ENCODE results near the gene HSPH1.
"Not testable (repeated sequence)": the region's sequence is repeated elsewhere in the genome, so short reads cannot be mapped to it uniquely, and the experiment has no call there.

Gene HSPH1

DNA sequence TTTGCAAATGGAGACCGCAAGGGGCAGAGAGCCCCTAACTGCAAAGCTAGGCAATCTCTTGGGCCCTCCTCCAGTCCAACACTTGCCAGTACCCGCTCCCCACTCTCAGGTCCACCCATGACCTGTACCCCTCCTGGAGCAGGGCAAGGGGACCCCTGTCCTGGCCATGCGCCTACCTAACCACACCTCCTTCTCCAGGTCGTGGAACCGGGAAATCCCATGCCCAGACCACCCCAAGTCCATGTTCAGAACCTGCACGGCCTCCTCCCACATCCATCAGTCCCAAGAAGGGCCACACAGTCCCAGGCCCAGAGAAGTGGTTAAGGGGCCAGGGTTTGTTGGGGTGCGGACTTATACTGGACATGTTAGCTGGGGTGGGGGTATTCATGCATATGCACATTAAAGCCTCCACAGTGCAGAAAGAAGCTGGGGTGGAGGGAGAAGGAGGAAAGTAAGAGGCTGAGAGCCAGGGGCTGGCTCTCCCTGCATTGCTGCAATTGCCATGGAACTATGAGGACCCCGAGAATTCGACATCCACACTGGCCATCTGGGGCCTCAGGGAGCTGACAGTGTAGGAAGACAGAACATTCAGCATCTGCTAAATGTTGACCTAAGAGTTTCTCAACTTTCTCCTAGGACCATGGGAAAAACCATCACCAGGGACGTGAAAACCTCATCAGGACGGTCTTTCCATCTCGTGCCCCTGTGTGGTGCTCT is 39.0 kb downstream of the HSPH1 start:
- no peak for DNase-seq

DNA sequence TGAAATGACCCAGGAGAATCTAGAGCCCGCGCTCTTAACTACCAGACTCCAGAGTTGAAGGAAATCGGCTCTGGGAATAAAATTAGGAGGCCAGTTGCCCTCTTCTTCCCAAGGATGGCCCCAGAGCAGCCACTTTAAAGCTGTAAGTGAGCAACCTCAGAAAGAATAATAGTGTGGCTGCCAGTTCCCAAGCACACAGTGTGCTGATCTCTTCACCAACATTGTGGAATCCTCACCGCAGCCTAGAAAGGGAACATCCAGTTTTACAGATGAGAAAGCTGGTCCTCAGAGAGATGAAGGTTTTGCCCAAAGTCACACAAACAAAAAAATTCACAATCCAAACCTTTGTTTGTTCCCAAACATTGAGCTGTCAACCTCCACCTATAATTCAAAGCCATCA is 39.6 kb downstream of the HSPH1 start:
- DNase-seq: no peak

DNA sequence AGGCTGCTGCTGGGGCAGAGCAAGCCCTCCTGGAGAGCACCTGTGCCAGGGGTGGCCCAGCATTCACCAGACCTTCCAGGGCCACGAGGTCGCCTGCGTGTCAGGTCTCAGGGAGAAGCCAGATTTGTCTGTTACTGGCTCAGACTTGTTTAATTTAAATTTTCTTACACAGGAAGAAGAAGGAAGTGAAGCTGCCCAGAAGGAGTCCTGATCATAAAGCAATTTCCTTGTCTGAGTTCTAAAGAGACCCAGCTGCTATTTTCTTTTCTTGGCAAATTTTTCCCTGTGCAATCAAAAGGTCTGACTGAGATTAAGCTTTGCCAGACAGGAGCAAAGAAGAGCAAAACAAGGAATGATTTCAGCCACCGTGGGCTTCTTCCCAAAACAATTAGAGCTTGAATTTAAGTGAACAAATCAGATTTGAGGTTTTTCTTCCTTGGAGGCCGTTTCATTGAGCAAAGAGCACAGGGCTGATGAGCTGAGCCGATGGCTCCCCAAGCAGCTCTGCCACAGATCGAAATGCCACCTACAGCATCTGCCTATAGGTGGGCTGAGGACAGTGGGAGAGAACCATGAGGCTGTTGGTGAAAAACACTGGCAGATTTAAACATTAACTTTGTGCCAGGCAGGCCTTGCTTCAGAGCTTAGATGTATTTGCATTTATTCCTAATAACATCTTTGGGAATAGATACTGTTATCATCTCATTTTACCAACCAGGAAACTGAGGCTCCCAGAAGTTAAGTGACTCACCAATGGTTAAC is 40.1 kb downstream of the HSPH1 start:
- DNase-seq: no peak

DNA sequence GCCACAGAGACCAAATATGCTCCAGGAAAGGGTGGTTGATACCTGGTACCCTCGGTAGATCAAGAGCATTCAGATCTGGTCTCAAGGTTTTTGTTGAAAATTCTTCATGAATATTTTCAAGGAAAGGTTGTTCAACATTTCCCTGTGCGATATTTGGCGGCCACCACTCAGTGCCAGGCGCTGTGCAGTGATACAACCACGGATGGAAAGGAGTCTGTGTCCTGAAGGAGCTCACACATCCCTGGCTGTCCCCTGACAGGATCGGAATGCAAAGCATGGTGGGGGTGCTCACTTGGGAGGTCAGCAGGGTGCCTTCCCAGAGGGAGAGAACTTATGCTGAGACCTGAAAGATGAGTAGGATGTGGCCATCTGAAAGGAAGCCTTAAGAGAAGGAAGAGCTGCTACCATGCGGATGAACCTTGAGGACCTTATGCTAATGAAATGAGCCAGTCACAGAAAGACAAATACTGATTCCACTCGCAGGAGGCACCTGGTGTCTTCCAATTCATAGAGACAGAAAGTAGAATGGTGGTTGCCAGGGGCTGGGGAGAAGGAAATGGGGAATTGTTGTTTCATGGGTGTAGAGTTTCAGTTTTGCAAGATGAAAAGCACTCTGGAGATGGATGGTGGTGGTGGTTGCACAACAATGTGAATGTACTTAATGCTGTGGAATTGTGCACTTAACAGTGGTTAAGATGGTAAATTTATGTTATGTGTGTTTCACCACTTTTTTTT is 41.6 kb downstream of the HSPH1 start:
- no peak for DNase-seq

DNA sequence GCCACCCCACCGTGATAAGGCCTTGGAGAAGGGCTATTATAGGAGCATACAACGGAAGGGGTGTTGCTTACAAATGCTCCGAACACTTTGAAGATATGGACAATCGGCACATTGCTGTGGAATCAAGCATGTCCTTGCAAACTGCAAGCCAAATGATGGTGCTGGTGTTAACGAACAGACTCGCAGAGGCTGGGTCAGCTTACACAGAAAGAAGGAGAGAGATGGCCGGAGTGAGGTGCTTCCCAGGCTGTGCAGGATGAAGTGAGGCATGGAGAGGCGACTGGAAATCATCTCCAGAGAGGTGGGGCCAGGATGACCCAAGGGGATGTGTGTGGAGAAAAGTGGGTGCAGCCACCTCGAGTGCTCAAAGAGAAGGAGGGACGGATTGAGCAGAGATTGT is 42.2 kb downstream of the HSPH1 start:
- no peak for DNase-seq

DNA sequence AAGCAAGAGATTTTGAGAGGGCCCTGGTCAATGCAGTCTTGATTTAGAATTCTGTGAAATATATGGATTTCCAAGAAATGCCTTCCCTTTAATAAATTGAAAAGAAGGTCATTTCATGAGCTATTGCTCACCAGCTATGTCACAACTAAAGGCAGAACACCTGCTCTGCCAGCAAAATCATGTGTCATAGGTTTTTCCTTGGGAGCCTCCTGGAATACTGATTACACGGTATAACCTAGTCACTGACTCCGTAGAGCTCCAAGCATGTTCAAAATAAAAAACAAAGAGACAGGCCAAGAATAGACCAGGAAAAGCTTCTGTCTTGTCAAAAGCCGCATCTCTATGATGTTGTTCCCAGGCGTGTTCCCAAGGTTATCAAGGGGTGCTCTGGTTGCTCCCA is 45.5 kb downstream of the HSPH1 start:
- no peak for DNase-seq

DNA sequence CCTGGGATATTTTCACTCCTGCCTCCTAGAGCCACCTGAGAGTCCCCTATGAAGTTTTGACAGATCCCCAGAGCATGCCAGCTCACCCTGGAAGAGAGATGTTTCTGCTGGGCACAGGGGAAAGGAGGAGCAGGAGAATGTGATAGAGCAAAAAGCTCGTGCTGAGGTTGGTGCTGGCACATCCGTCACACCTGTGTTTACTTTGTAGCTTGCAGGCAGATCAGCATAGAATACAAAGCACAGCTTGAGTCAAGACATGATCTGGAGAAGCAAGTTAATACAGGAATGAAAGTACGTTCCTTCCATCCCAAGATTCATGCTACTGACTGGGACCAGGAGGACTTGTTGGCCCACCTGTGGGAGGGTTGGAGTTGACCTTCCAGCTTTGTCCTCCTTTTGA is 46.1 kb downstream of the HSPH1 start:
- DNase-seq: no peak

DNA sequence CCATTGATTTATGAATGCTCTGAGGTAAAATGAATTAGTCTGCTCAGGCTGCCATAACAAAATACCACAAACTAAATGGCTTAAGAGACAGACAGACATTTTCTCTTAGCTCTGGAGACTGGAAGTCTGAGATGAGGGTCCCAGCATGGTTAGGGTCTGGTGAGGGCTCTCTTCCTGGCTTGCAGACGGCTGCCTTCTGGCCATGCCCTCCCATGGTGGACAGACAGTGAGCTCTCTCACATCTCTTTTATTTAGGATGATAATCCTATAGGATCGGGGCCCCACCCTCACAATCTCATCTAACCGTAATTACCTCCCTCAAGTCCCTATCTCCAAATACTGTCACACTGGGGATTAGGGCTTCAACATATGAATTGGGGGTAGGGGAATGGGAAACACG is 47.1 kb downstream of the HSPH1 start:
- no peak for DNase-seq

DNA sequence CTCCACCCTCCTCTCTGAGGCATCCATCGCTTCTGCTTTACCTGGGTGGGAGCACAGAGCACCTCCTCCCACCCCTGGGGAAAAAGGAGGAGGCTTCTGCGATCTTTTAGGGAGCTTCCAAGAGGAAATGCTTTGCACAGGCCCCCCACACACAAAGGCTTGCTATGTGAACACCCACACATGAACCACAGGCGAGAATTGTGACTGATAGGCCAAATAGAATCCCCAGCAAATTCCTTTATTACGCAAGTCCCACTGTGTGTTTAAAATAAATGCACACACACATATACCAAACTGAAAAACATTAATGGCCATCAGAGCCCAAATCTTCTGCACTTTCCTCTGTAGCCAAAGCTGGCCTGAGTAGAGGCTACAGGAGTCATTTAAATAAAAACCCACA is 50.6 kb downstream of the HSPH1 start:
- DNase-seq: no peak

DNA sequence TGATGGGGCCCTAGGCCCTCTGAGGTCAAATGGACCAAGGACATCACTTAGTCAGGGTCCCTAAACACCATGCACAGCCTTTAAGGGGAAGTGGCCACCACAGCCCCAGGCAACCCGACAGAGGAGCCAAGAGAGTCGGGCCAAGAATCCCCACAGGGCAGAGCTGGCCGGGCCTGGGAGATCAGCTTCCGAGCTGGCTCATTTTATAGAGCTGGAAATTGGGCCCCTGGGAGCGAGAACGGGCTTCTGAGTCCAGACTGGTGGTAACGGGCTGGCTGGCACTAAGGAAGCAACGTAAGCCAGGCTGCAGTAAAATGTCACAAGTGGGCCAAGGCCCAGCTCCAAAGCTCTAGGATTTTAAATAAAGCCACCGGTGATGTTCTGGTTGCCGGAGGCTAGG is 51.1 kb downstream of the HSPH1 start:
- DNase-seq: no peak

DNA sequence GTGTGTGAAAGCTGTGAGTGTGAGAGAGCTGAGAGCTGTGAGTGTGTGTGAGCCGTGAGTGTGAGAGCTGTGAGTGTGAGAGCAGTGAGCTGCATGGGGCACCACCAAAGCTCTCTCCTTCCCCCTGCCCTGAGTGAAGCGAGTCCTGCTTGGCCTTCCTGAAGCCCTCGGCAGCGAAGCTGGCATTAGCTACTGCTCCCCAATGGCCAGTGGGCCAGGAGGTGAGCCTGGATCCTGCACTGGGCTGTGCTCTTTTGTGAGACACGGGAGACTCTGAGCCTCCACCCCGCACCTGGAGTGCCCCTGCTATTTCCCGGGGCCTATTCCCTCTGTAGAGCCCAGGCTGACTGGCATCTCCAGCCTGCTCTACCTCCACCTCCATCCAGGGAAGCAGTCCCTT is 51.5 kb downstream of the HSPH1 start:
- DNase-seq: no peak

DNA sequence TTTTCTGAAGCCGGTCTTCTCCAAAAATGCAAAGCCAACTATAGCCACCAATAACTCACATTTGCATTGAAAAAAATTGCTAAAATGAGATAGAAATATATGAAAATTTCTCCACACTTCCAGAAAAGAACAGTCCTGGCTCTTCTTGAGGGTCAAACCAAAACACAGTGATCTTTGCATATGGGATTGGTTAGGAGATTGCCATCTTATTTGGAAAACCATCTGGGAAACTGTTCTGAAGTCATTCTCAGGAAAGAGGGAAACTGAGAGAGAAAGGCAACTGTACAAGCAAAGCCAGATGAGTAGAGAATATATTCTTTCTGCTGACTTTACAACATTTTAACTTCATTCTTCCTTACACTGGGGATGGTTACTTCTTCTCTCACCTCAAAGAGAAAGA is 54.6 kb downstream of the HSPH1 start:
- DNase-seq: no peak

DNA sequence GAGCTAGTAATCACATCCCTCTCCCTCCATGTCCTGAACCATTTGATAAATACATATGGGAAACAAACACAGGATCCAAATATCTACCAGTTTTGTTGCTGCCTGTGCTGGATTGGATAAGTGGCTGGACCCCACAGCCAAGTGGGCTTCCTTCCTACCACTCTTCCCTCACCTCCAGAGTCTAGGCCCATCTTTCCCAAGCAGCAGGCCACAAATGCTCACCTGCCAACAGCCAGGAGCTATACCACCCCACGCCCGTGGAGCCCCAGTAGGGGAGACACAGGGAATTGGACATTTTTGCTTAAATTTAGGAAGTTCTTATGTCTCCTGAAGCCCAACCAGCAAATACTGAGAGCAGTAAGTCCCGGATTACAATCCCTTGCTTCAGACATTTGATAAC is 55.8 kb downstream of the HSPH1 start:
- DNase-seq: no peak

DNA sequence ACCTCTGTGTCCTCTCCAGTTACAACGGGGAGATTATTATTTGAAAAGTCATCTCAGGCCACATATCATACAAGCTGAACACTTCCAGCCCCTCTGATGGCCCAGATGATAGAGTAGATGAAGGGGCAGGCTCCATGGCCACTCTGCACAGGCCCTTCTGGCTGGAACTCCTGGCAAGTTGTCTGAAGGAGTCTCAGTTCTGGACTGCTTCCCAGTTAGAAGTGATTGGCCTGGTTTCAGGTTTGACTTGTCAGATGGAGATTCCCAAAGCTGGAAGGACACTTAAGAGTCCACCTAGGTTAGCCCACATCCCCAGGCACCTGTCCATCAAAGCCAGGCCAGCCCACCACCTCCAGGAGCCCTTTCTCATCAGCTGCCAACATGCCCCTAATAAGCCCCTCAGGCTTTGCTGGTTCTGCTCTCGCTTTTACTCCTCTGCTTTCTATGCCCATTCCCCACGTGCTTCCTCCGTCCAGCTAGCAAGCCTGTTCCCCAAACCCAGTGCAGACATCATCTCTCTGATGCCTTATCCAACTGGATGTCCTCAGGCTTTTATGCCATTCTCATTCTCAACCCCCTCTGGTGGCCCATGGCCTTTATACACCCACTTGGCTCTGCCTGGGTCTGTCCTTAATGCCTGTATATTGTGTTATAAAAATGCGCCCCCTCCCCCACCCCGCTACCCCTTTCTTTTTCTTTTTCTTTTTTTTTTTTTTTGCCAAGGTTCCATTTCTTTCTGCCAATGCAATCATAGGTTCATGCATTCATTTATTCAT is 56.5 kb downstream of the HSPH1 start:
- DNase-seq: no peak

DNA sequence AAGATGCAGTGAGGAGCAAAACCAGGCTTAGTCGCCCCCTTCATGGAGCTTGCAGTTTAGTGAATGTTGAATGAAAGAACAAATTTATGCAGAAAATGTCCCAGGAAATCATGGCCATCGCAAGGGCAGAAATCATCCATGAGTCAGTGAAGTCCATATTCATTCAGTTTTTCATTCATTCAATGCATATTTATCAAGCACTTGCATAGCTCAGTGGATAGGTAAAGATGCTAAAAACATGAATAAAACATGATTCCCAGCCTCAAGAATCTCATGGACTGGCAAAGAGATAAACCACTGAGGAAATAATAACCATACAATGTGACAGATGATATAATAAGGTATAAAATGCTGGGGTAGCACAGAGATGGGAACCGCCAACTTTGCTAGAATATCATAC is 58.8 kb downstream of the HSPH1 start:
- no peak for DNase-seq

DNA sequence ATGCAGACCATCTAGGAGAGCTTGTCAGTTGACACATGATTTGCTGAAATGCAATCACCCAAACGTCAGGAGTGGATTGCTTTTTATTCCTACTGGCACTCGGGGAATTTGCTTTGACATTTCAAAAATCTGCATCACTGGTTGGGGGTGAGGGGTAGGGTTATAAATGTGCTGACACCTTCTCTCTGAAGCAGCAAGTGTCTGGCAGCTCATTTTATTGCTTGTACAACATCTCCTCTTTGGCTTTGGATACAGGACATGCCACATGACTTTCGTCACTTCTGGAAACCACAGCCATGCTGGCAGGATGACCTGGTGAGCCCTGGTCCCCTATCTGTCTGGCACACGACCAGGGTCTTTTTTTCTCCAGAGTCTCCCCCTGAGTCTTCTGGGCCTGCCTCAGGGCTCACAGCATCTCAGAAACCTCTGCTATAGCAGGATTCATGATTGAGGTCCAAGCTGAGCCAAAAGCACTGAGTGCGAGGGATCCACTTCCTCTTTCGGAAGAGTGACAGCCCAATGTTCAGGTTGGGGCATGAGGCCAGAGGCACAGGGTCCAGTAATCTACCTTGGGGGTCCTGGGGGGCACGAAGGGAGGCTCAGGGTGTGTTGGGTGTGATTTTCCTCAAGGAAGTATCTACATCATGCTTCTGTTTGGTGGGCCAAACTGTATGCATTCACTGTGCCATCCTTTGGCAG is 60.1 kb downstream of the HSPH1 start:
- DNase-seq: no peak

DNA sequence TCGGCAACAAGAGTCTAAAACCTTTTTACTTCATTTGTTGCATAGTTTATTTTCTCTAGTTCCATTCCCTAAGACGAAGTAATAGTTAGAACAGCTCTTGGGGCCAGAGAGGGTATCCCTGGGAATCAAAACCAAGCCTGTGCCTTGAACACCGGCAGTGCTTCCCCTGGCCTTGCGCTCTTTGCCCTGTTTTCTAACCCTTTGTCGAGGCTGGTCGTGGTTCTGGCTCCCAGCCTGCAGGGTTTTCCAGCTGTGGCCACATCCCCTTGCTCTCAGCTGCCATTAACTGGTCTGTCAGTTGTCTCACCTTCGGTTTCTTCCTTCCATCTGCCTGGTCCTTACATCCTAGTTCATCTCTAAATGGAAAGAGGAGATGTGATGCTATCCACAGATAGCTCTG is 61.0 kb downstream of the HSPH1 start:
- no peak for DNase-seq

DNA sequence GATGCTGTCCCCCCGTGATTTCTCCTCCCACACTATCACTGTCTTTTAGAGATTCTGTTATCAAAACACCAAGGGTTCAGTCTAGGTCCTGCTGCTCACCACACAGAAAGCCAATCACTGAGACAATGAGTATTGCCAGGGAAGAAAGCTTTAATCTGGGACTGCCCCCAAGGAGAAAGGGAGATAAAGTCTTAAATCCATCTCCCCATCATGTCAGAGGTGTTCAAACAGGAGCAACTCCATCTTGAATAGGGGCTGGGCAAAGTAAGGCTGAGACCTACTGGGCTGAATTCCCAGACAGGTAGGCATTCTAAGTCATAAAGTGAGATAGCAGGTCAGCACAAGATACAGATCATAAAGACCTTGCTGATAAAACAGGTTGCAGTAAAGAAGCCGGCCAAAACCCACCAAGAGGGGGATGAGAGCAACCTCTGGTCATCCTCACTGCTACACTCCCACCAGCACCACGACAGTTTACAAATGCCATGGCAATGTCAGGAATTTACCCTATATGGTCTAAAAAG is 63.7 kb downstream of the HSPH1 start:
- not testable (repeated sequence) for DNase-seq

DNA sequence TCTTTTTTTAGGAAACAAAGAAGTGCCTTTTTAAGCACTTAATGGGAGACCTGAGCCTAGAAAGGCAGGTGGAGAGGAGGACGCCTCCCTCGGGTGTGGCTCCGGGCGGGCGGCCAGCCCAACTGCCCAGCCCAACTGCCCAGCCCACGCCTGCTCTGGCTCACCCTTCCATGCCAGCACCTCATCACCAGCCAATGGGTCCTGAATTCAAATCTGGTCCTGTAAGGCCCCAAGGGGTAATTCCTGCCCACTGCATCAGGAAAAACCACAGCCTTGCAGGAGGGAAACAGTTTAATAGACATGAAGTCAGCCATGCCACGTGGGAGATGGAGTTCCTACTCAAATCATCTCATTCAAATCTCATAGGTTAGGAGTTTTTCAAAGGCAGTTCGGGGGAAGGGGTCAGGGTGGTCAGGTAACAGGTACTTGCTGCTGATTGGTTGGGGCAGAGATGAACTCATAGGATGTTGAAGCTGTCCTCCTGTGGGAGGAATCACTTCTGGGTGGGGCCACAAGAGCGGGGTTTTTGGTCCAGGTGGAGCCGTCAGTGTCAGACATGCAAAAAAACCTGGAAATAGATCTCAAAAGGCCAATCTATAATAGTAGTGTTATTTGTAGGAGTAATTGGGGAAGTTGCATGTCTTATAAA is 64.9 kb downstream of the HSPH1 start:
- no peak for DNase-seq

DNA sequence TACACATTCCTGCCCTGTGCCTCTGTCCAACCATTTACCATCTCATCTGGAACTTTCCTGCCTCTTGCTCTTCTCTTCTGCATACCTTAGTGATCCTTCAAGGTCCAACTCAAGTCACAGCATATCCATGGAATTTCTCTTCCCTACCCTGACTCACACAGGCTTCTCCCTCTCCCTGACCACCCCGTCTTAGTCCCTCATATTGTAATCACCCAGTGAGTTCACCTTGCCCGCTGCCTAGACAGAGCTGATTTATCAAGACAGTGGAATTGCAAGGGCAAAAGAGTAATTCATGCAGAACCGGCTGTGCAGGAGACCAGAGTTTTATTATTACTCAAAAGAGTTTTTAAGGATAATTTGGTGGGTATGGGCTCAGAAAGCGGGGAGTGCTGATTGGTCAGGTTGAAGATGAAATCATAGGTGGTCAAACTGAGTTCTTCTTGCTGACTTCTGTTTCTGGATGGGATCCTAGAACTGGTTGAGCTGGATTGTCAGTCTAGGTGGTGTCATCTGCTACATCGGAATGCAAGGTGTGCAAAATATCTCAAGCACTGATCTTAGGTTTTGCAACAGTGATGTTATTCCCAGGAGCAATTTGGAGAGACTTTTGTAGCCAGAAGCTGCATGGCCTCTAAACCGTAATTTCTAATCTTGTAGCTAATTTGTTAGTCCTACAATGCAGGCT is 67.2 kb downstream of the HSPH1 start:
- no peak for DNase-seq

Data from NCI-H524 treated with DMSO at 0.1 percent for 48 hours (cell line).